Activated CD4-positive, alpha-beta T cell treated with anti-CD3 and anti-CD28 coated beads for 36 hours (primary cell): ENCODE data around the gene EXD2. TPM values are rescaled to one million over a fixed set of nuclear protein-coding genes. Genes with fewer than 3 reads are reported as not detected.

Experiments
- ATAC-seq: fragments of 200-7000 bp; cut with Tn5 transposase; one replicate; pipeline ENCODE4 v1.10.0; 2021; ENCODE audit warnings: mild to moderate bottlenecking, moderate library complexity
- CTCF ChIA-PET: fragments of 350-600 bp; sonication (Branson Sonifier 250); formaldehyde crosslinking; loops from one replicate; lab custom pipeline; 2021; ENCODE audit warnings: antibody characterized with exemption; lab: Charles Lee
- POLR2A ChIA-PET: fragments of 350-600 bp; sonication (Branson Sonifier 250); formaldehyde crosslinking; loops from one replicate; lab custom pipeline; 2021; ENCODE audit warnings: antibody characterized with exemption, inconsistent platforms; lab: Charles Lee
- DNase-seq: peaks from one replicate; pipeline ENCODE4 v3.0.0-alpha.2; 2020
- H3K27ac Mint-ChIP-seq: one replicate; pipeline ENCODE4 v1.8.0; 2021; ENCODE audit warnings: mixed read lengths
- H3K27me3 Mint-ChIP-seq: one replicate; pipeline ENCODE4 v1.8.0; 2021; ENCODE audit warnings: mixed read lengths
- H3K36me3 Mint-ChIP-seq: one replicate; pipeline ENCODE4 v1.8.0; 2021; ENCODE audit warnings: low read depth, mixed read lengths
- H3K4me1 Mint-ChIP-seq: one replicate; pipeline ENCODE4 v1.8.0; 2021; ENCODE audit warnings: mixed read lengths
- H3K4me3 Mint-ChIP-seq: one replicate; pipeline ENCODE4 v1.8.0; 2021; ENCODE audit warnings: mild to moderate bottlenecking, moderate library complexity, mixed read lengths
- H3K9me3 Mint-ChIP-seq: one replicate; pipeline ENCODE4 v1.8.0; 2021; ENCODE audit warnings: low read depth, mixed read lengths
- intact Hi-C, 2 experiments: fragments of 100-400 bp; cut with DNase I in 1 of 2; cut with micrococcal nuclease in 1 of 2; formaldehyde crosslinking; loops; one replicate each; pipeline versions ENCODE4 v1.14.2 to v1.15.1; 2022 to 2024; cut with DNase I, micrococcal nuclease
- total RNA-seq, 2 experiments: library from RNA; stranded (reverse); gene quantifications; one replicate each; pipeline ENCODE4 v1.2.3, GENCODE V29; 2021

The EXD2 gene
- total RNA-seq, 2 experiments from 2014 or later = 10.8 to 14.5 TPM

- POLR2A ChIA-PET = no interaction called here
- Mint-ChIP-seq H3K36me3 (no peaks in the 10 kb centered on the region), H3K4me1 (no peaks in the 10 kb centered on the region), H3K27ac (no peak overlapping the region), H3K27me3 (no peaks in the 10 kb centered on the region), H3K9me3 (no peaks in the 10 kb centered on the region), H3K4me3 (no peak overlapping the region)
- CTCF ChIA-PET = no interaction called here
- DNase-seq (no peak), ATAC-seq (no peak)
- intact Hi-C loops = no loop called here
Measured at GRCh38 chr14:69291891-69292561, 100.7 kb downstream of the EXD2 start.

Other genes with a start within 250 kb of the EXD2 start
- 100 to 1,000 TPM in 1 of 2 experiments, 10 to 100 TPM in 1; 92.8 to 146 TPM for gene ACTN1, start 212.2 kb upstream of the EXD2 start, total RNA-seq
- 10 to 100 TPM; 34.1 to 38.7 TPM for gene DCAF5, start 38.4 kb upstream of the EXD2 start, total RNA-seq
- gene GALNT16, start 68.7 kb downstream of the EXD2 start, total RNA-seq = under 1 TPM in 1 of 2 experiments, not detected in 1; 0.14 TPM
- gene ERH, start 206.8 kb downstream of the EXD2 start, total RNA-seq = 100 to 1,000 TPM; 343 to 385 TPM
- gene SLC39A9, start 207.2 kb downstream of the EXD2 start, total RNA-seq = 10 to 100 TPM; 40.1 to 42.6 TPM